Measurements from ENCODE around the gene RELN. TPM values are rescaled to one million over a fixed set of nuclear protein-coding genes. Genes with fewer than 3 reads are reported as not detected.
A peak's percentile ranks its signal among the peaks of the same experiment; 100 is the strongest.

The RELN gene
- total RNA-seq, 2 donors from 2014 or later = 3.9 to 8.5 TPM

DNA sequence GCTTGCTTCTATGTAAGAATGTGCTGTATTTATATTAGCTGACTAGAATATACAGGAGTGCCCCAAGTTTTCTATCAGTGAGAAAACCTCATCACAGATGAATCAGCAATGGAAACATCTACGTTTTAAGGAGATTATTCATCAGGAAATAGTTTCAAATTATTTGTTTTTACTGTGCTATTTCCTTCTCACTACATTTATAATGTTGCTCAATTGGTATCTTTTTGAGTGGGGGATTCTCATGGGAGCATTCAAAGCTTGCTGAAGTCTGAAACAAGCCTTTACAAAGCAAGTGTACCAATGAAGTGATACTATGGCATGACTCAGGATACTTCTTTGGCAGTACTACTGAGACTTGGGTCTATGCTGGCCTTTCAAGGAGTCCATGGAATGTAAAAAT, 352.4 kb downstream of the RELN start:
- no peak overlapping the region for H3K4me3 ChIP-seq (ENCODE audit: low read length)
- H3K36me3 ChIP-seq (ENCODE audit: control insufficient read depth, insufficient read depth, low read length) = no peaks in the 10 kb centered on the region
- no peak for DNase-seq
- H3K4me1 ChIP-seq (ENCODE audit: control insufficient read depth, insufficient read depth, low read length) = no peaks in the 10 kb centered on the region
- Mint-ChIP-seq H3K4me1 (peaks cover 4% of the 10 kb centered on the region), H3K27me3 (ENCODE audit: insufficient read depth) (peaks cover 20% of the 10 kb centered on the region), H3K4me3 (no peak overlapping the region), H3K27ac (no peak overlapping the region), H3K9me3 (no peaks in the 10 kb centered on the region), H3K36me3 (ENCODE audit: low read depth) (no peaks in the 10 kb centered on the region)
- H3K9ac ChIP-seq (ENCODE audit: extremely low read depth, low read length, poor library complexity, severe bottlenecking) = no peak overlapping the region
- TF ChIP-seq, protein P1, sequence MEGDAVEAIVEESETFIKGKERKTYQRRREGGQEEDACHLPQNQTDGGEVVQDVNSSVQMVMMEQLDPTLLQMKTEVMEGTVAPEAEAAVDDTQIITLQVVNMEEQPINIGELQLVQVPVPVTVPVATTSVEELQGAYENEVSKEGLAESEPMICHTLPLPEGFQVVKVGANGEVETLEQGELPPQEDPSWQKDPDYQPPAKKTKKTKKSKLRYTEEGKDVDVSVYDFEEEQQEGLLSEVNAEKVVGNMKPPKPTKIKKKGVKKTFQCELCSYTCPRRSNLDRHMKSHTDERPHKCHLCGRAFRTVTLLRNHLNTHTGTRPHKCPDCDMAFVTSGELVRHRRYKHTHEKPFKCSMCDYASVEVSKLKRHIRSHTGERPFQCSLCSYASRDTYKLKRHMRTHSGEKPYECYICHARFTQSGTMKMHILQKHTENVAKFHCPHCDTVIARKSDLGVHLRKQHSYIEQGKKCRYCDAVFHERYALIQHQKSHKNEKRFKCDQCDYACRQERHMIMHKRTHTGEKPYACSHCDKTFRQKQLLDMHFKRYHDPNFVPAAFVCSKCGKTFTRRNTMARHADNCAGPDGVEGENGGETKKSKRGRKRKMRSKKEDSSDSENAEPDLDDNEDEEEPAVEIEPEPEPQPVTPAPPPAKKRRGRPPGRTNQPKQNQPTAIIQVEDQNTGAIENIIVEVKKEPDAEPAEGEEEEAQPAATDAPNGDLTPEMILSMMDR (conservative IDR thresholded peaks at IDR 0.05) = no peak
- WGBS, 2 experiments (ENCODE audit: insufficient coverage in 1 of 2, insufficient read length in 1 of 2) = 86% methylated on average over 1 of the region's 1 CpG; no CpG with 5 or more reads in 1 of the 2 experiments
- no peaks in the 10 kb centered on the region for H3K9me3 ChIP-seq (ENCODE audit: control insufficient read depth, low read length)
- no peak overlapping the region for H3K27ac ChIP-seq (ENCODE audit: low read depth, low read length)
- H3K27me3 ChIP-seq (ENCODE audit: control insufficient read depth, insufficient read depth, low read length, poor library complexity, severe bottlenecking) = peaks cover 38% of the 10 kb centered on the region

DNA sequence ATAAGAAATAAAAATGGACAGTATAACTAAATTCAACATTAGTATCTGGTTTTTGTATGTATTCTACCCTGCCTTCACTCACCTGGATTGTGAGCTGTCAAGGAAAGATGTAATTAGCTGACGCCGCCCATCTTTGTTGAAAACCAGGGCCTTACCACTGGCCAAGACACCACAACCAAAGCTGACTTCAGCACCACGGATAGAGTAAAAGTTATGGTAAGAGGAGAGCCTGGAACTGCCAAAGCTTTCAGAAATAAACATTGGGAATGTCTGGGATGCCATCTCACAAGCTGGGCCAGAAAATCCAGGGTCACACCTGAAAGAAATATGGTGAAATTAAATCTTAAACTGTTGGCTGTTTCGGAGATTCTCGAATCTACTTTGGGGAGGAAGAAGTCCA, 353.3 kb downstream of the RELN start:
- H3K4me3 Mint-ChIP-seq = no peak overlapping the region

DNA sequence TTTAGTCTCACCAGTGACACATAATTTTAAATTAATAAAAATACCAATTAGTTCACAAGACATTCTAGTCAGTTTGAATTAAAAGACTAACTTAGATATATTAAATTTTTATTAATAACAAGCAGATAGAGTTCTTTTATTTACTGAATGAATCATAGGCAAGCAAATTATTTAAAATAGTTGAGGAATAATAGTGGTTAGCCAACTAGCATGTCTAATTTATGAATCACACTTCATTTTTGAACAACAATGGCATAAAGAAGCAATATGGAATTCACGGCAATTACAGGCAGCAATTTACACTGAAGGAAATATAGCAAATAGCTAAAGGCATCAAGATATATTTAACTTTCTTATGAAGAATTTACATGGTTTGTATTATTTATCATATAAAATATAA, 356.5 kb downstream of the RELN start:
- Mint-ChIP-seq H3K27ac (no peak overlapping the region), H3K4me1 (peaks cover 4% of the 10 kb centered on the region), H3K36me3 (ENCODE audit: low read depth) (no peaks in the 10 kb centered on the region), H3K9me3 (no peaks in the 10 kb centered on the region), H3K27me3 (ENCODE audit: insufficient read depth) (peaks cover 2% of the 10 kb centered on the region), H3K4me3 (no peak overlapping the region)
- H3K27ac ChIP-seq (ENCODE audit: low read depth, low read length) = no peak overlapping the region
- H3K9ac ChIP-seq (ENCODE audit: extremely low read depth, low read length, poor library complexity, severe bottlenecking) = no peak overlapping the region
- DNase-seq = no peak
- H3K27me3 ChIP-seq (ENCODE audit: control insufficient read depth, insufficient read depth, low read length, poor library complexity, severe bottlenecking) = peaks cover 14% of the 10 kb centered on the region
- no peak overlapping the region for H3K4me3 ChIP-seq (ENCODE audit: low read length)
- TF ChIP-seq, protein P1 (conservative IDR thresholded peaks at IDR 0.05) = no peak
- 86% methylated on average over 1 of the region's 1 CpG; no CpG with 5 or more reads in 1 of the 2 experiments for WGBS, 2 experiments (ENCODE audit: insufficient coverage in 1 of 2, insufficient read length in 1 of 2)
- no peaks in the 10 kb centered on the region for H3K36me3 ChIP-seq (ENCODE audit: control insufficient read depth, insufficient read depth, low read length)
- H3K4me1 ChIP-seq (ENCODE audit: control insufficient read depth, insufficient read depth, low read length) = no peaks in the 10 kb centered on the region
- no peaks in the 10 kb centered on the region for H3K9me3 ChIP-seq (ENCODE audit: control insufficient read depth, low read length)

More for the DNA sequence above, 353.3 kb downstream of the RELN start:
- Mint-ChIP-seq H3K4me1 (peaks cover 4% of the 10 kb centered on the region), H3K36me3 (ENCODE audit: low read depth) (no peaks in the 10 kb centered on the region), H3K27ac (no peak overlapping the region), H3K27me3 (ENCODE audit: insufficient read depth) (peaks cover 16% of the 10 kb centered on the region), H3K9me3 (no peaks in the 10 kb centered on the region)
- no peaks in the 10 kb centered on the region for H3K36me3 ChIP-seq (ENCODE audit: control insufficient read depth, insufficient read depth, low read length)
- no peak overlapping the region for H3K27ac ChIP-seq (ENCODE audit: low read depth, low read length)
- no peaks in the 10 kb centered on the region for H3K9me3 ChIP-seq (ENCODE audit: control insufficient read depth, low read length)
- H3K4me3 ChIP-seq (ENCODE audit: low read length) = no peak overlapping the region
- H3K27me3 ChIP-seq (ENCODE audit: control insufficient read depth, insufficient read depth, low read length, poor library complexity, severe bottlenecking) = peaks cover 36% of the 10 kb centered on the region
- peak; percentile 64 for DNase-seq
- TF ChIP-seq, protein P1 (conservative IDR thresholded peaks at IDR 0.05) = no peak
- WGBS, 2 experiments (ENCODE audit: insufficient coverage in 1 of 2, insufficient read length in 1 of 2) = 50 to 69% methylated on average over 2 to 5 of the region's 5 CpGs
- H3K9ac ChIP-seq (ENCODE audit: extremely low read depth, low read length, poor library complexity, severe bottlenecking) = no peak overlapping the region
- no peaks in the 10 kb centered on the region for H3K4me1 ChIP-seq (ENCODE audit: control insufficient read depth, insufficient read depth, low read length)

All from endodermal cell (in vitro differentiated cells).